ENCODE results near the gene ALAS1. TPM values are rescaled to one million over a fixed set of nuclear protein-coding genes. Genes with fewer than 3 reads are reported as not detected.

The ALAS1 gene
- total RNA-seq, 1 experiment from 2014 or later, result 71.2 TPM

GRCh38 chr3:52182691-52183090 lies 15.3 kb upstream of the ALAS1 start:
- H3K4me3 ChIP-seq, result no peak overlapping the region
- H3K9me2 ChIP-seq (ENCODE audit: insufficient read depth), result no peaks in the 10 kb centered on the region
- H4K20me1 ChIP-seq (ENCODE audit: insufficient read depth), result no peaks in the 10 kb centered on the region
- no peaks in the 10 kb centered on the region for H3K36me3 ChIP-seq (ENCODE audit: low read depth)
- BruUV-seq (replicated peaks), result no TSS peak
- H2AFZ ChIP-seq, result no peak overlapping the region
- intact Hi-C loops (cut with micrococcal nuclease; ENCODE audit: unreplicated experiment), result no loop called here
- TF ChIP-seq EZH2 (IDR thresholded peaks at IDR 0.05; ENCODE audit: low read depth) (no peak), CTCF (conservative IDR thresholded peaks at IDR 0.05) (no peak)
- no peaks in the 10 kb centered on the region for H3K79me2 ChIP-seq (ENCODE audit: low read depth)
- H3K4me1 ChIP-seq (replicated peaks; ENCODE audit: insufficient read depth), result peaks cover 5% of the 10 kb centered on the region; the same call in 1 of the 2 replicates
- peak in 1 of 2 experiments; percentile 12 for DNase-seq
- no peaks in the 10 kb centered on the region for H3K27me3 ChIP-seq (ENCODE audit: insufficient read depth, low read depth)
- H3K27ac ChIP-seq, result no peak overlapping the region
- POLR2A ChIA-PET (ENCODE audit: unreplicated experiment), result no interaction called here
- CTCF ChIA-PET, result no interaction called here
- H3K4me2 ChIP-seq, result no peak overlapping the region
- H3F3A ChIP-seq (ENCODE audit: insufficient read depth, low read depth), result no peaks in the 10 kb centered on the region; the same call in none of the 2 replicates
- no peaks in the 10 kb centered on the region for H3K9me3 ChIP-seq (ENCODE audit: insufficient read depth, low read depth)

- ChIA-PET CTCF (interaction anchor here (0.6 kb wide), 2 partner anchors 13 to 155 kb away, joined by 3 to 6 read pairs; no protein-coding TSS in a partner anchor), POLR2A (ENCODE audit: unreplicated experiment) (no interaction called here)
- no peak for DNase-seq
- Histone ChIP-seq H3K9me2 (ENCODE audit: insufficient read depth) (no peaks in the 10 kb centered on the region), H3K27me3 (ENCODE audit: insufficient read depth, low read depth) (no peaks in the 10 kb centered on the region), H3K4me1 (replicated peaks; ENCODE audit: insufficient read depth) (peaks cover 1% of the 10 kb centered on the region), H3K9me3 (ENCODE audit: insufficient read depth, low read depth) (no peaks in the 10 kb centered on the region), H4K20me1 (ENCODE audit: insufficient read depth) (no peaks in the 10 kb centered on the region), H2AFZ (no peak overlapping the region), H3K36me3 (ENCODE audit: low read depth) (no peaks in the 10 kb centered on the region), H3K4me2 (no peak overlapping the region), H3K79me2 (ENCODE audit: low read depth) (no peaks in the 10 kb centered on the region), H3F3A (ENCODE audit: insufficient read depth, low read depth) (no peaks in the 10 kb centered on the region; the same call in none of the 2 replicates), H3K4me3 (no peak overlapping the region), H3K27ac (no peak overlapping the region)
- intact Hi-C loops (cut with micrococcal nuclease; ENCODE audit: unreplicated experiment), result no loop called here
- TF ChIP-seq EZH2 (IDR thresholded peaks at IDR 0.05; ENCODE audit: low read depth), result no peak
- no peak for TF ChIP-seq CTCF (conservative IDR thresholded peaks at IDR 0.05)
- BruUV-seq (replicated peaks), result no TSS peak
Measured at GRCh38 chr3:52183786-52184445, 14.0 kb upstream of the ALAS1 start.

- Histone ChIP-seq H3K36me3 (ENCODE audit: low read depth) (no peaks in the 10 kb centered on the region), H3K9me3 (ENCODE audit: insufficient read depth, low read depth) (no peaks in the 10 kb centered on the region), H3K79me2 (ENCODE audit: low read depth) (no peaks in the 10 kb centered on the region), H3K9me2 (ENCODE audit: insufficient read depth) (no peaks in the 10 kb centered on the region), H3K27ac (no peak overlapping the region), H3K27me3 (ENCODE audit: insufficient read depth, low read depth) (no peaks in the 10 kb centered on the region), H2AFZ (no peak overlapping the region), H3K4me1 (replicated peaks; ENCODE audit: insufficient read depth) (peaks cover 3% of the 10 kb centered on the region), H3K4me3 (no peak overlapping the region), H3K4me2 (no peak overlapping the region), H3F3A (ENCODE audit: insufficient read depth, low read depth) (no peaks in the 10 kb centered on the region; the same call in none of the 2 replicates), H4K20me1 (ENCODE audit: insufficient read depth) (no peaks in the 10 kb centered on the region)
- DNase-seq, result no peak
- POLR2A ChIA-PET (ENCODE audit: unreplicated experiment), result no interaction called here
- no TSS peak for BruUV-seq (replicated peaks)
- intact Hi-C loops (cut with micrococcal nuclease; ENCODE audit: unreplicated experiment), result no loop called here
- TF ChIP-seq CTCF (conservative IDR thresholded peaks at IDR 0.05), result no peak
- no peak for TF ChIP-seq EZH2 (IDR thresholded peaks at IDR 0.05; ENCODE audit: low read depth)
- CTCF ChIA-PET, result no interaction called here
Measured at GRCh38 chr3:52184690-52185089, 13.3 kb upstream of the ALAS1 start.

Data from PC-9 (cell line).